Chondrocyte (in vitro differentiated cells): ENCODE results near the gene TOP3B. TPM values are rescaled to one million over a fixed set of nuclear protein-coding genes. Genes with fewer than 3 reads are reported as not detected.

ENCODE experiments used
- DNase-seq: peaks from one replicate; pipeline ENCODE4 v3.0.0; 2021; ENCODE audit warnings: mixed read lengths, low spot score
- H3K27ac Mint-ChIP-seq: one replicate; pipeline ENCODE4 v1.8.0; 2021; ENCODE audit warnings: mild to moderate bottlenecking, moderate library complexity, mixed read lengths; ENCODE audit not compliant: unreplicated experiment
- H3K27me3 Mint-ChIP-seq: 2 replicates; pipeline ENCODE4 v1.8.0; 2021; ENCODE audit warnings: low read depth, mixed read lengths
- H3K36me3 Mint-ChIP-seq: 2 replicates; pipeline ENCODE4 v1.8.0; 2021; ENCODE audit warnings: low read depth, mixed read lengths
- H3K4me1 Mint-ChIP-seq: 2 replicates; pipeline ENCODE4 v1.8.0; 2021; ENCODE audit warnings: low read depth, mild to moderate bottlenecking, mixed read lengths
- H3K4me3 Mint-ChIP-seq: one replicate; pipeline ENCODE4 v1.8.0; 2021; ENCODE audit warnings: mild to moderate bottlenecking, moderate library complexity, mixed read lengths; ENCODE audit not compliant: unreplicated experiment
- H3K9me3 Mint-ChIP-seq: 2 replicates; pipeline ENCODE4 v1.8.0; 2021; ENCODE audit warnings: low read depth, mixed read lengths
- total RNA-seq: library from RNA; stranded (reverse); gene quantifications from 3 replicates; pipeline ENCODE4 v1.2.1, GENCODE V29; 2021
- TF ChIP-seq, protein P1 (sequence below): fragments of 200-600 bp; sonication (generic); IDR thresholded peaks from 2 replicates; pipeline ENCODE4 v1.5.0; 2021; ENCODE audit warnings: antibody characterized with exemption, mild to moderate bottlenecking, moderate library complexity

TOP3B gene
- total RNA-seq, 1 donor from 2014 or later, result 25.8 TPM

DNA sequence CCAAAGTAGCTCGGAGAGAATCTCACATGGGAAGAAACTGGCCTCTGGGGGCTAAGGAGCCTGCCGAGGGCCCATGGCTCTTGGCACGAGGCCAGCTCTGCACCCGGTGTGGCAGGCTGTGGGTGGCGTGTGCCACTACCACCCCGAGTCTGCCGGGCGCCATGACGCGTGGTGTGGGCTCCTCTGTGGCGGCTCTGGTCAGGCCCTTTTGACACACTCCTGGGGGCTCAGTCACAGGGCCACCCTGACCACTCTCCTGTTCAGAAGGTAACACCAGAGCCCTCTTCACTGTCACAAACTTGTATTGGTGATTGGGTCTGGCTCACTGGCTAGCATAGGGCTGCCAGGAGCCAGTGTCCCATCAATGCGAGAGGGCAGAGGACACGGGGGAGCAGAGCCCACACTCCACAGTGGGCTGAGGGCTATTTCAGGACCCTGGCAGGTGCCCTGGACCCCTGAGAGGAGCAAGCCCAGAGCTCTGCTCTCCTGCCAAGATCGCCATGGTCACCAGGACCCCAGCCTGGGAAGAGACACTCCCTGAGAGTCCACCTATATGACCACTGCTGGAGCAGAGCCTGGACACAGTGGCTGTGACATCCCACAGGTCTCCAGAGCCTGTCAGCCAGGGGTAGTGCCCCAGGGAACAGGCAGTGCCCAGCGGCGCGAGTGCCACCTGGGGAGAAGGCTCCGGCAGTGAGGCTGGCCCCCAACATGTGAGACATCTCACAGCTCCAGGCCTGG, 21.3 kb downstream of the TOP3B start:
- H3K4me3 Mint-ChIP-seq, result no peak overlapping the region
- no peak for DNase-seq
- no peak overlapping the region for H3K27ac Mint-ChIP-seq
- no peaks in the 10 kb centered on the region for H3K9me3 Mint-ChIP-seq
- TF ChIP-seq, protein P1, sequence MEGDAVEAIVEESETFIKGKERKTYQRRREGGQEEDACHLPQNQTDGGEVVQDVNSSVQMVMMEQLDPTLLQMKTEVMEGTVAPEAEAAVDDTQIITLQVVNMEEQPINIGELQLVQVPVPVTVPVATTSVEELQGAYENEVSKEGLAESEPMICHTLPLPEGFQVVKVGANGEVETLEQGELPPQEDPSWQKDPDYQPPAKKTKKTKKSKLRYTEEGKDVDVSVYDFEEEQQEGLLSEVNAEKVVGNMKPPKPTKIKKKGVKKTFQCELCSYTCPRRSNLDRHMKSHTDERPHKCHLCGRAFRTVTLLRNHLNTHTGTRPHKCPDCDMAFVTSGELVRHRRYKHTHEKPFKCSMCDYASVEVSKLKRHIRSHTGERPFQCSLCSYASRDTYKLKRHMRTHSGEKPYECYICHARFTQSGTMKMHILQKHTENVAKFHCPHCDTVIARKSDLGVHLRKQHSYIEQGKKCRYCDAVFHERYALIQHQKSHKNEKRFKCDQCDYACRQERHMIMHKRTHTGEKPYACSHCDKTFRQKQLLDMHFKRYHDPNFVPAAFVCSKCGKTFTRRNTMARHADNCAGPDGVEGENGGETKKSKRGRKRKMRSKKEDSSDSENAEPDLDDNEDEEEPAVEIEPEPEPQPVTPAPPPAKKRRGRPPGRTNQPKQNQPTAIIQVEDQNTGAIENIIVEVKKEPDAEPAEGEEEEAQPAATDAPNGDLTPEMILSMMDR, result no peak
- H3K4me1 Mint-ChIP-seq, result no peaks in the 10 kb centered on the region
- H3K27me3 Mint-ChIP-seq, result no peaks in the 10 kb centered on the region
- peaks cover 18% of the 10 kb centered on the region for H3K36me3 Mint-ChIP-seq

GRCh38 chr22:21960200-21961126, 22.1 kb downstream of the TOP3B start:
- Mint-ChIP-seq H3K9me3 (no peaks in the 10 kb centered on the region), H3K4me1 (no peaks in the 10 kb centered on the region), H3K27ac (no peak overlapping the region), H3K27me3 (no peaks in the 10 kb centered on the region), H3K36me3 (peaks cover 18% of the 10 kb centered on the region), H3K4me3 (no peak overlapping the region)
- no peak for DNase-seq
- TF ChIP-seq, protein P1, result no peak

GRCh38 chr22:21959274-21960074, 23.1 kb downstream of the TOP3B start:
- Mint-ChIP-seq H3K36me3 (peaks cover 15% of the 10 kb centered on the region), H3K27me3 (no peaks in the 10 kb centered on the region), H3K9me3 (no peaks in the 10 kb centered on the region), H3K4me3 (no peak overlapping the region), H3K27ac (no peak overlapping the region), H3K4me1 (no peaks in the 10 kb centered on the region)
- TF ChIP-seq, protein P1, result no peak
- DNase-seq, result no peak

- Mint-ChIP-seq H3K4me1 (no peaks in the 10 kb centered on the region), H3K4me3 (no peak overlapping the region), H3K36me3 (peaks cover 14% of the 10 kb centered on the region), H3K9me3 (no peaks in the 10 kb centered on the region), H3K27ac (no peak overlapping the region), H3K27me3 (no peaks in the 10 kb centered on the region)
- DNase-seq, result no peak
- TF ChIP-seq, protein P1, result no peak
These were observed 24.0 kb downstream of the TOP3B start for GRCh38 chr22:21958360-21959273.
